Fibroblast of lung (primary cell): ENCODE measurements around the gene UACA. TPM values are rescaled to one million over a fixed set of nuclear protein-coding genes. Genes with fewer than 3 reads are reported as not detected.
A peak's percentile ranks its signal among the peaks of the same experiment; 100 is the strongest.

Source experiments
- DNase-seq, 2 donors: peaks; one replicate each; pipeline versions ENCODE4 v3.0.0 to v3.0.0-alpha.2; 2010; ENCODE audit warnings: low read depth in 2 of 2
- H2AFZ ChIP-seq: 2 replicates; pipeline ENCODE4 v1.5.1; 2012; ENCODE audit warnings: low read length, control low read depth, inconsistent platforms
- H3K27ac ChIP-seq: 2 replicates; pipeline ENCODE4 v1.5.1; 2011; ENCODE audit warnings: low read length, control low read depth; ENCODE audit not compliant: insufficient read depth
- H3K27me3 ChIP-seq: 2 replicates; pipeline ENCODE4 v1.5.1; 2011; ENCODE audit warnings: mild to moderate bottlenecking, low read length; ENCODE audit not compliant: control insufficient read depth, insufficient read depth
- H3K36me3 ChIP-seq: 2 replicates; pipeline ENCODE4 v1.5.1; 2011; ENCODE audit warnings: low read length; ENCODE audit not compliant: control insufficient read depth, insufficient read depth
- H3K4me1 ChIP-seq: 2 replicates; pipeline ENCODE4 v1.5.1; 2011; ENCODE audit warnings: low read length; ENCODE audit not compliant: control insufficient read depth, insufficient read depth; ENCODE audit errors: extremely low read depth
- H3K4me2 ChIP-seq: 2 replicates; pipeline ENCODE4 v1.5.1; 2011; ENCODE audit warnings: low read length, control low read depth; ENCODE audit not compliant: insufficient read depth; ENCODE audit errors: extremely low read depth
- H3K4me3 ChIP-seq, 4 experiments: fragments of 200-600 bp in 1 of 4; sonication (generic) in 1 of 4; replicated peaks in 1 of 4; 2 replicates each; pipeline ENCODE4 v1.5.1; 2011 to 2016; ENCODE audit warnings: low read length in 4 of 4, low read depth in 3 of 4, mild to moderate bottlenecking in 3 of 4, control low read depth in 2 of 4, inconsistent platforms in 1 of 4, mixed read lengths in 1 of 4; ENCODE audit not compliant: insufficient read depth in 1 of 4; ENCODE audit errors: control extremely low read depth in 1 of 4
- H3K79me2 ChIP-seq: 2 replicates; pipeline ENCODE4 v1.5.1; 2012; ENCODE audit warnings: mild to moderate bottlenecking, low read length, inconsistent platforms; ENCODE audit not compliant: control insufficient read depth, insufficient read depth
- H3K9ac ChIP-seq: 2 replicates; pipeline ENCODE4 v1.5.1; 2011; ENCODE audit warnings: mild to moderate bottlenecking, low read length, control low read depth; ENCODE audit not compliant: insufficient read depth
- H3K9me3 ChIP-seq: 2 replicates; pipeline ENCODE4 v1.5.1; 2012; ENCODE audit warnings: low read depth, low read length; ENCODE audit not compliant: control insufficient read depth, insufficient read depth
- H4K20me1 ChIP-seq: 2 replicates; pipeline ENCODE4 v1.5.1; 2011; ENCODE audit warnings: low read length; ENCODE audit not compliant: control insufficient read depth, insufficient read depth; ENCODE audit errors: extremely low read depth
- EZH2 ChIP-seq: IDR thresholded peaks from 2 replicates; pipeline ENCODE4 v1.5.1; 2012; ENCODE audit warnings: low read length, control low read depth, mild to moderate bottlenecking; ENCODE audit errors: missing control alignments
- polyA plus RNA-seq, 2 donors: library from polyadenylated mRNA; depleted of rRNA in 1 of 2; stranded (reverse) in 1 of 2; unstranded in 1 of 2; fragments of >200 nt; gene quantifications; 2 replicates each; pipeline ENCODE4 v1.2.1, GENCODE V29; 2011 to 2012; ENCODE audit warnings: missing spikeins in 1 of 2
- total RNA-seq: library from RNA; depleted of rRNA; stranded (reverse); fragments of >200 nt; gene quantifications from 2 replicates; pipeline ENCODE4 v1.2.1, GENCODE V29; 2014
- TF ChIP-seq, protein P1 (sequence below), 2 donors: IDR thresholded peaks in 1 of 2; conservative IDR thresholded peaks in 1 of 2; 1 replicate in 1 of 2; 2 replicates in 1 of 2; pipeline ENCODE4 v1.5.1; 2011 to 2012; ENCODE audit warnings: low read length in 2 of 2, control low read depth in 1 of 2, inconsistent platforms in 1 of 2, low read depth in 1 of 2, mild to moderate bottlenecking in 1 of 2

Gene UACA
- total and polyA plus RNA-seq, 2 donors (not counting 1 experiment from before 2014, with no cell fraction given) = 170 to 187 TPM

GRCh38 chr15:70772402-70772801 lies 9.0 kb upstream of the UACA start:
- Histone ChIP-seq H3K27me3 (no peaks in the 10 kb centered on the region), H3K4me3 (no peak overlapping the region), H3K27ac (no peak overlapping the region), H3K9me3 (no peaks in the 10 kb centered on the region), H4K20me1 (no peaks in the 10 kb centered on the region), H3K4me1 (no peaks in the 10 kb centered on the region), H2AFZ (no peak overlapping the region), H3K4me2 (no peak overlapping the region), H3K36me3 (no peaks in the 10 kb centered on the region), H3K79me2 (no peaks in the 10 kb centered on the region), H3K9ac (no peak overlapping the region)
- no peak for TF ChIP-seq EZH2
- TF ChIP-seq, protein P1, sequence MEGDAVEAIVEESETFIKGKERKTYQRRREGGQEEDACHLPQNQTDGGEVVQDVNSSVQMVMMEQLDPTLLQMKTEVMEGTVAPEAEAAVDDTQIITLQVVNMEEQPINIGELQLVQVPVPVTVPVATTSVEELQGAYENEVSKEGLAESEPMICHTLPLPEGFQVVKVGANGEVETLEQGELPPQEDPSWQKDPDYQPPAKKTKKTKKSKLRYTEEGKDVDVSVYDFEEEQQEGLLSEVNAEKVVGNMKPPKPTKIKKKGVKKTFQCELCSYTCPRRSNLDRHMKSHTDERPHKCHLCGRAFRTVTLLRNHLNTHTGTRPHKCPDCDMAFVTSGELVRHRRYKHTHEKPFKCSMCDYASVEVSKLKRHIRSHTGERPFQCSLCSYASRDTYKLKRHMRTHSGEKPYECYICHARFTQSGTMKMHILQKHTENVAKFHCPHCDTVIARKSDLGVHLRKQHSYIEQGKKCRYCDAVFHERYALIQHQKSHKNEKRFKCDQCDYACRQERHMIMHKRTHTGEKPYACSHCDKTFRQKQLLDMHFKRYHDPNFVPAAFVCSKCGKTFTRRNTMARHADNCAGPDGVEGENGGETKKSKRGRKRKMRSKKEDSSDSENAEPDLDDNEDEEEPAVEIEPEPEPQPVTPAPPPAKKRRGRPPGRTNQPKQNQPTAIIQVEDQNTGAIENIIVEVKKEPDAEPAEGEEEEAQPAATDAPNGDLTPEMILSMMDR (conservative IDR thresholded peaks at IDR 0.05 in 1 of 2, IDR thresholded peaks at IDR 0.05 in 1 of 2; ENCODE audit: low read depth in 1 of 2, low read length in 2 of 2) = no peak
- no peak for DNase-seq

DNA sequence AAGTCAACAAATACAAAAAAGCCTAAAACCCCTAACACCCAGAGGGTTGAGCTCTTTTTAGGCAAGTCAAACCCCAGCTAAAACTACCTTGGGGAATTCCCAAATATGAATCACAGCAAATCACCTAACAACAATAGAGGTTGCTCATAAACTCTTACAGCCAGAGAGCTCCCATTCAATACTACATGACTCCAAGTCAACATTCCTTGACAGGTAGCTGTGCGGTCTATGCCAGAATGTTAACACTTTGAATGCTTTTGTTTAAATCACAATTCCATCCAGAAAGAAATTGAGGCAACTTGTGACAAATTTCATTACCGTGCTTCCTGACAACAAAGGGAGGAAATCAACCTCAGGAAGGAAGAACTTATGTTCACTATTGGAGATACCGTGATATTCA lies 7.5 kb upstream of the UACA start:
- Histone ChIP-seq H3K9ac (no peak overlapping the region), H4K20me1 (no peaks in the 10 kb centered on the region), H3K27ac (no peak overlapping the region), H3K4me3 (no peak overlapping the region), H3K36me3 (no peaks in the 10 kb centered on the region), H3K79me2 (no peaks in the 10 kb centered on the region), H3K27me3 (no peaks in the 10 kb centered on the region), H3K4me1 (no peaks in the 10 kb centered on the region), H3K9me3 (no peaks in the 10 kb centered on the region), H2AFZ (no peak overlapping the region), H3K4me2 (no peak overlapping the region)
- TF ChIP-seq EZH2 = no peak
- TF ChIP-seq, protein P1 (conservative IDR thresholded peaks at IDR 0.05 in 1 of 2, IDR thresholded peaks at IDR 0.05 in 1 of 2; ENCODE audit: low read depth in 1 of 2, low read length in 2 of 2) = no peak
- DNase-seq = no peak

DNA sequence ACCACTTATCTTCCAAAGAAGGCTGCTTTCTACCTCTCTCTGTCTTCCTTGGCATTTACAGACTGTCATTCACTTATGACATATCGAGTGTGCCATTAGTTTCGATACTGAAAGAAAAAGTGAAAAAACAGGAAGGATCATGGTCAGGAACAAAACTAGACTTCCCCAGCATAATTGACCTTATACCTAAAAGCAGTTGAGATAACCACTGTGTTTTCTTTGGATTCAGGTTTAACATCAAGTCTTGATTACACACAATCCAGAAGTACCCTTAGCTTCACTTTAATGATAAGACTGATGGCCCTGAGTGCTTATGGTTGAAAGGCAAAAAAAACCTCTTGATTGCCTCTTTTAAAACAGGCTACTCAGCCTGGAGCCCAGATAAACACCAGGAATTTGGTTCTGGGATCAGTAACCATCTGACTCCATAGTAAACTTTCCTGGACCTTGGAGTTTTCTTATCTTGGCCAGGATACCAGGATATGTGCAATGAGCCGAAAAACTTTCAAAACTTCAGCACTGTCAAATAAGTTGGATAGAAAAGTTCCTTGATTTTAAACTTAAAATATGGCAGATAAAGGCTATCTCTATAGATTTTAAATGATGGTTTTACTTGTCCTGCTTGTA lies 5.0 kb upstream of the UACA start:
- Histone ChIP-seq H3K36me3 (no peaks in the 10 kb centered on the region), H4K20me1 (no peaks in the 10 kb centered on the region), H3K4me3 (no peak overlapping the region), H3K4me1 (peaks cover 4% of the 10 kb centered on the region), H2AFZ (no peak overlapping the region), H3K27me3 (no peaks in the 10 kb centered on the region), H3K79me2 (no peaks in the 10 kb centered on the region), H3K9me3 (no peaks in the 10 kb centered on the region), H3K4me2 (no peak overlapping the region), H3K9ac (no peak overlapping the region), H3K27ac (no peak overlapping the region)
- TF ChIP-seq, protein P1 (conservative IDR thresholded peaks at IDR 0.05 in 1 of 2, IDR thresholded peaks at IDR 0.05 in 1 of 2; ENCODE audit: low read depth in 1 of 2, low read length in 2 of 2) = no peak
- no peak for TF ChIP-seq EZH2
- DNase-seq = peak in 1 of 2 donors; percentile 50
